Chondrocyte (in vitro differentiated cells): ENCODE data around the gene GABBR2. TPM values are rescaled to one million over a fixed set of nuclear protein-coding genes. Genes with fewer than 3 reads are reported as not detected.

Experiments
- DNase-seq: peaks from one replicate; pipeline ENCODE4 v3.0.0; 2021; ENCODE audit warnings: mixed read lengths, low spot score
- H3K27ac Mint-ChIP-seq: one replicate; pipeline ENCODE4 v1.8.0; 2021; ENCODE audit warnings: mild to moderate bottlenecking, moderate library complexity, mixed read lengths; ENCODE audit not compliant: unreplicated experiment
- H3K27me3 Mint-ChIP-seq: 2 replicates; pipeline ENCODE4 v1.8.0; 2021; ENCODE audit warnings: low read depth, mixed read lengths
- H3K36me3 Mint-ChIP-seq: 2 replicates; pipeline ENCODE4 v1.8.0; 2021; ENCODE audit warnings: low read depth, mixed read lengths
- H3K4me1 Mint-ChIP-seq: 2 replicates; pipeline ENCODE4 v1.8.0; 2021; ENCODE audit warnings: low read depth, mild to moderate bottlenecking, mixed read lengths
- H3K4me3 Mint-ChIP-seq: one replicate; pipeline ENCODE4 v1.8.0; 2021; ENCODE audit warnings: mild to moderate bottlenecking, moderate library complexity, mixed read lengths; ENCODE audit not compliant: unreplicated experiment
- H3K9me3 Mint-ChIP-seq: 2 replicates; pipeline ENCODE4 v1.8.0; 2021; ENCODE audit warnings: low read depth, mixed read lengths
- CTCF ChIP-seq: fragments of 200-600 bp; sonication (generic); IDR thresholded peaks from 2 replicates; pipeline ENCODE4 v1.5.0; 2021; ENCODE audit warnings: antibody characterized with exemption, mild to moderate bottlenecking, moderate library complexity
- total RNA-seq: library from RNA; stranded (reverse); gene quantifications from 3 replicates; pipeline ENCODE4 v1.2.1, GENCODE V29; 2021

GABBR2 gene
- total RNA-seq, 1 donor from 2014 or later, result 0.12 TPM

- no peak overlapping the region for H3K27ac Mint-ChIP-seq
- H3K9me3 Mint-ChIP-seq, result no peaks in the 10 kb centered on the region
- no peak overlapping the region for H3K4me3 Mint-ChIP-seq
- H3K36me3 Mint-ChIP-seq, result no peaks in the 10 kb centered on the region
- no peak for DNase-seq
- H3K4me1 Mint-ChIP-seq, result no peaks in the 10 kb centered on the region
- peaks cover 21% of the 10 kb centered on the region for H3K27me3 Mint-ChIP-seq
- peak; percentile 23 for TF ChIP-seq CTCF
Observed at GRCh38 chr9:98536542-98537173, 172.1 kb downstream of the GABBR2 start.

GRCh38 chr9:98533866-98534265 lies 174.9 kb downstream of the GABBR2 start:
- Mint-ChIP-seq H3K4me3 (no peak overlapping the region), H3K27ac (no peak overlapping the region), H3K27me3 (peaks cover 17% of the 10 kb centered on the region), H3K4me1 (no peaks in the 10 kb centered on the region), H3K9me3 (no peaks in the 10 kb centered on the region), H3K36me3 (no peaks in the 10 kb centered on the region)
- TF ChIP-seq CTCF, result no peak
- DNase-seq, result no peak

- no peak for TF ChIP-seq CTCF
- H3K27ac Mint-ChIP-seq, result no peak overlapping the region
Observed at GRCh38 chr9:98533132-98533531, 175.6 kb downstream of the GABBR2 start.

GRCh38 chr9:98532574-98532973 lies 176.2 kb downstream of the GABBR2 start:
- no peak for DNase-seq
- Mint-ChIP-seq H3K36me3 (no peaks in the 10 kb centered on the region), H3K4me1 (no peaks in the 10 kb centered on the region), H3K27ac (no peak overlapping the region), H3K27me3 (peaks cover 21% of the 10 kb centered on the region), H3K4me3 (no peak overlapping the region), H3K9me3 (no peaks in the 10 kb centered on the region)
- TF ChIP-seq CTCF, result no peak

More at GRCh38 chr9:98533132-98533531, 175.6 kb downstream of the GABBR2 start:
- Mint-ChIP-seq H3K36me3 (no peaks in the 10 kb centered on the region), H3K4me3 (no peak overlapping the region), H3K4me1 (no peaks in the 10 kb centered on the region), H3K9me3 (no peaks in the 10 kb centered on the region), H3K27me3 (peaks cover 20% of the 10 kb centered on the region)
- DNase-seq, result no peak

- Mint-ChIP-seq H3K4me1 (no peaks in the 10 kb centered on the region), H3K9me3 (no peaks in the 10 kb centered on the region), H3K27me3 (peaks cover 21% of the 10 kb centered on the region), H3K36me3 (no peaks in the 10 kb centered on the region), H3K4me3 (no peak overlapping the region), H3K27ac (no peak overlapping the region)
- no peak for TF ChIP-seq CTCF
- no peak for DNase-seq
Observed at GRCh38 chr9:98532147-98532546, 176.6 kb downstream of the GABBR2 start.
